ENCODE measurements around the gene SDF4. TPM values are rescaled to one million over a fixed set of nuclear protein-coding genes. Genes with fewer than 3 reads are reported as not detected.

Gene SDF4
- total RNA-seq, 4 donors from 2014 or later = 109 to 144 (median 138) TPM

DNA sequence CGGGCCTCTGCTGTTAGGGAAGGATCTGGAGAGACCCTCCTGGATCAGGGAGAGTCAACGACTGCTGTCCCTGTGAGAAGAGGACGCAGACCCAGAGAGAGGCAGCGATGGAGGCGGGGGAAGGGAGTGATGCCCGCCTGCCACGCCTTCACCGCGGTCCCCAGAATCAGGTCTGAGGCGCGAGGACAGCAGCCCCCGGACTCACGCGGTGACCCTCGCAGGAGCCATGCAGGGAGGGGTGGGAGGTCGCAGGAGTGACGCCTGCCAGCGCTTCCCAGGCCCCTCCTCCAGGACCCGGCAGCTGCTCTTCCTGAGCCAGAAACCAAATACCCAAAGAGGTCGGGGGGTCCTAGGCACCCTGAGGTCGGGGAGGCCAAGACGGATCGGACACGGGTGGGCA is 11.6 kb downstream of the SDF4 start:
- intact Hi-C loops (cut with DNase I) = no loop called here
- Histone ChIP-seq H3K4me3 (replicated peaks in 1 of 3) (no peak overlapping the region), H3K27ac (no peak overlapping the region), H3K27me3 (no peaks in the 10 kb centered on the region), H3K9me3 (no peaks in the 10 kb centered on the region), H3K4me1 (no peaks in the 10 kb centered on the region), H3K36me3 (peaks cover 55 to 65% of the 10 kb centered on the region in 2 donors)
- DNase-seq = no peak
- 88 to 90% methylated on average over 24 of the region's 24 CpGs for WGBS, 2 donors
- TF ChIP-seq POLR2A (IDR thresholded peaks at IDR 0.05) (no peak), CTCF (IDR thresholded peaks at IDR 0.05) (no peak)

GRCh38 chr1:1219341-1219740 is 12.5 kb downstream of the SDF4 start:
- Histone ChIP-seq H3K36me3 (peaks cover 55 to 62% of the 10 kb centered on the region in 2 donors), H3K27me3 (no peaks in the 10 kb centered on the region), H3K4me3 (replicated peaks in 1 of 3) (no peak overlapping the region), H3K9me3 (no peaks in the 10 kb centered on the region), H3K27ac (no peak overlapping the region), H3K4me1 (no peaks in the 10 kb centered on the region)
- DNase-seq = no peak
- intact Hi-C loops (cut with DNase I) = no loop called here
- no peak for TF ChIP-seq CTCF (IDR thresholded peaks at IDR 0.05)
- no peak for TF ChIP-seq POLR2A (IDR thresholded peaks at IDR 0.05)
- WGBS, 2 donors = 90 to 98% methylated on average over 9 to 19 of the region's 20 CpGs

GRCh38 chr1:1218524-1219200 is 13.1 kb downstream of the SDF4 start:
- intact Hi-C loops (cut with DNase I) = no loop called here
- DNase-seq = no peak
- H3K9me3 ChIP-seq = no peaks in the 10 kb centered on the region
- no peak overlapping the region for H3K4me3 ChIP-seq (replicated peaks in 1 of 3)
- peaks cover 52 to 61% of the 10 kb centered on the region in 2 donors for H3K36me3 ChIP-seq
- no peak overlapping the region for H3K27ac ChIP-seq
- H3K4me1 ChIP-seq = no peaks in the 10 kb centered on the region
- TF ChIP-seq POLR2A (IDR thresholded peaks at IDR 0.05) (no peak), CTCF (IDR thresholded peaks at IDR 0.05) (no peak)
- H3K27me3 ChIP-seq = no peaks in the 10 kb centered on the region
- WGBS, 2 donors = 89 to 95% methylated on average over 15 to 29 of the region's 36 CpGs

DNA sequence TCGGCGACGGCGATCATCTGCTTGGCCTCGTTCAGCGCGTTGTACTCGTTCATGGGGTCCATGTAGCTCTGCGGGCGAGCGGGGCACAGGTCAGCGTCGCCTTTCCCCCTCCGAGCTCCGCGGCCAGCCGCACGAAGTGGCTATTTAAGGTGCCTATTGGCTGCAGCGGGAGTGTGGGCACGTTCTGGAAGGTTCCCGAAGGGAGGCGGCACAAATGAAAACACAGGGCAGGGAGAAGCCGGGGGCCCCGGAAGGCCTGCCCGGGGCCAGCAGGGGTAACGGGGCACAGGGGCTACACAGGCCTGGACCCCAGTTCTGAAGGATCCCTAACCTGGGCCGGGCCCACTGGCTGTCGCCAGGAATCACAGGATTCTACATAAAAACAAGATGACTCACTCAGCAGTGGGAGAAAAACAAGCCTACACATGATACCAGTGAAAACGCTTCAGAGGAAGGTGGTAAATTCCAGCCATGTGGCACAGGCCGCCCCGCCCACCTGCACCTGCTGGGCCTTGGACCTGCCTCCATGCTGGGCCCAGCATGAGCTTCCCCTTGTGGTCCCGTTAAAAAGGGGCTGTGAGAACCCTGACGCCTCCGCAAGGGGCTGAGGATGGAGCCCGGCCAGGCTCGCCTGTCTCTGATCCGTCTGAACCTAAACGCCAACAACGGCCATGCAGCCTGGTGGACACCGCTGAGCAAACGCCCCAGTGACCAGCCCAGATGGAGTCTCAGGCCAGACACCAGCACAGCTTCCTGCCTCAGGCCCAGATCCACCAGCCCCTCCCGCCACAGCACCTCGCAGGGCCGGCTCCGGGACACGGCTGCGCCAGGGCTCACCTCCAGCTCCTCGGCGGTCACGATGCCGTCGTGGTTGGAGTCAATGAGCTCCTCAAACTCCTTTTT is 13.9 kb downstream of the SDF4 start:
- no peak overlapping the region for H3K4me3 ChIP-seq (replicated peaks in 1 of 3)
- DNase-seq = no peak
- no peak for TF ChIP-seq POLR2A (IDR thresholded peaks at IDR 0.05)
- TF ChIP-seq CTCF (IDR thresholded peaks at IDR 0.05) = no peak
- H3K4me1 ChIP-seq = no peaks in the 10 kb centered on the region
- H3K27ac ChIP-seq = no peak overlapping the region
- H3K27me3 ChIP-seq = no peaks in the 10 kb centered on the region
- no peaks in the 10 kb centered on the region for H3K9me3 ChIP-seq
- intact Hi-C loops (cut with DNase I) = no loop called here
- peaks cover 44 to 53% of the 10 kb centered on the region in 2 donors for H3K36me3 ChIP-seq
- WGBS, 2 donors = 94 to 97% methylated on average over 44 to 52 of the region's 52 CpGs
